Activated T-helper 1 cell treated with Interleukin-2 at 50 U/mL for 16 hours (primary cell): ENCODE measurements around the gene DPP7.
A peak's percentile ranks its signal among the peaks of the same experiment; 100 is the strongest.

Experiments
- DNase-seq: peaks from one replicate; pipeline ENCODE4 v3.0.0-alpha.2; 2020; ENCODE audit warnings: low read depth

DPP7 gene

GRCh38 chr9:137086531-137087408, 27.8 kb downstream of the DPP7 start, which contains the start of gene MAN1B1:
MAN1B1 (plus strand) TSS chr9:137086985; CDS start chr9:137087000, 15 bp downstream.
- peak; percentile 99 for DNase-seq

- DNase-seq, result peak; percentile 15
Measured at GRCh38 chr9:137085920-137086530, 28.5 kb downstream of the DPP7 start.

- no peak for DNase-seq
Measured at GRCh38 chr9:137084526-137084925, 30.0 kb downstream of the DPP7 start.

GRCh38 chr9:137083394-137084004, 31.0 kb downstream of the DPP7 start:
- DNase-seq, result no peak

- DNase-seq, result no peak
Measured at GRCh38 chr9:137082925-137083290, 31.6 kb downstream of the DPP7 start.

GRCh38 chr9:137082222-137082924, 32.2 kb downstream of the DPP7 start:
- DNase-seq, result no peak

GRCh38 chr9:137080260-137081122, 34.0 kb downstream of the DPP7 start:
- no peak for DNase-seq

- DNase-seq, result no peak
Measured at GRCh38 chr9:137079401-137079787, 35.1 kb downstream of the DPP7 start.

GRCh38 chr9:137078701-137079400, 35.7 kb downstream of the DPP7 start:
- no peak for DNase-seq

GRCh38 chr9:137077758-137078693, 36.5 kb downstream of the DPP7 start:
- DNase-seq, result no peak

- DNase-seq, result peak; percentile 19
Measured at GRCh38 chr9:137077010-137077747, 37.4 kb downstream of the DPP7 start, which contains the start of gene UAP1L1. UAP1L1 (plus strand) TSS chr9:137077517; CDS start chr9:137077533, 16 bp downstream.

GRCh38 chr9:137076636-137077009, 37.9 kb downstream of the DPP7 start:
- DNase-seq, result no peak

GRCh38 chr9:137075275-137075775, 39.2 kb downstream of the DPP7 start:
- no peak for DNase-seq

GRCh38 chr9:137074657-137075274, 39.8 kb downstream of the DPP7 start:
- DNase-seq, result no peak

- DNase-seq, result no peak
Measured at GRCh38 chr9:137073992-137074399, 40.5 kb downstream of the DPP7 start.

- no peak for DNase-seq
Measured at GRCh38 chr9:137071282-137071681, 43.3 kb downstream of the DPP7 start.

GRCh38 chr9:137070906-137071275, 43.6 kb downstream of the DPP7 start:
- DNase-seq, result no peak

GRCh38 chr9:137070201-137070905, 44.2 kb downstream of the DPP7 start, which contains the start of gene SAPCD2:
SAPCD2 (minus strand) TSS chr9:137070557; CDS start chr9:137070460, 97 bp downstream.
- DNase-seq, result peak; percentile 74
